ENCODE data around the gene LRMDA.

GRCh38 chr10:76085817-76086167 lies 654.4 kb downstream of the LRMDA start:
- no peak for TF ChIP-seq CTCF (optimal IDR thresholded peaks at IDR 0.05 in 1 of 3, IDR thresholded peaks at IDR 0.05 in 1 of 3, conservative IDR thresholded peaks at IDR 0.05 in 1 of 3; ENCODE audit: extremely low read depth in 1 of 3, insufficient read depth in 2 of 3, low read length in 3 of 3)
- no peak for TF ChIP-seq EZH2 (IDR thresholded peaks at IDR 0.05; ENCODE audit: low read length)

All from keratinocyte (primary cell).